ENCODE data around the gene F2.
"Not testable (repeated sequence)": the region's sequence is repeated elsewhere in the genome, so short reads cannot be mapped to it uniquely, and the experiment has no call there.

F2 gene

DNA sequence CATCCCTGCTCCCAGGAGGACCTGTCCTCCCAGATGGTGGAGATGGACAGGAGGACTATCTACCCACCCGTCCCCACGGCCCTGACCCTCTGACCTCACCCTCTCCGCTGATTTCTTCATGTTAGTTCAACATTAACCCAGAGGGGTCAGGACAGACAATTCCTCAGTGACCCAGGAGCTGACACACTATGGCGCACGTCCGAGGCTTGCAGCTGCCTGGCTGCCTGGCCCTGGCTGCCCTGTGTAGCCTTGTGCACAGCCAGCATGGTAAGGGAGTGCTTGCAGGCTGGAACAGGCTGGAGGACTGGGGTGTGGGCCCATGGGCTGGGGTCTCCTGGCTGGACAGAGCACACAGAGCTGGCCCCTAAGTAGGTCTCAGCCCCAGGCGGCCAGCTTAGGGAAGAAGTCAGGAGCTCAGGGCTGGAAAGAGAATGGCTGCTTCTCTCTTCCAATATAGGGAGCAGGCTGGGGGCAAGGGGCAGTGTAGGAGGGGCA, at the start of gene F2:
TSS of gene F2 (plus strand) at position 166 of the 495 bp plus-strand sequence. CDS start at position 189, 23 bp downstream.
- no peak for DNase-seq (ENCODE audit: low read depth in 1 of 2, low spot score in 1 of 2)

DNA sequence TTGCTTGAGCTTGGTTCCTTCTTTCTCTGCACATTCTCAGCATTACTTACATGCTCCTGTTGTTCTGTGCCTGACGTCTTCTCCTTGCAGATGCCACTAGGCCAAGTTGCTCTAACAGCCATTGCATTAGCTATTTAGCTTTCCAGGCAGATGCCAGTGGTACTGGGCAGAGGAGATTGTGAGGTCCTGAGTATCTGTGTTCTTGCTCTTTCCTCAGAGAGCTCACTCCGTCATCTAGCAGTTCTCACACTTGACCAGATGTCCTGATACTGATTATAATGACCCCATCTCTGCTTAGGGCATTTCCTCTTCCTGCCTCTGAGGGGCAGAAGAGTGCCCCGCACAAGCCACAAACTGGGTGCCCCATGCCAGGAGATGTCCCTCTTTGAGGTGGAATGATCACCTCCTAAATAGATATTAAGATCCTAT, 49.3 kb upstream of the F2 start:
- DNase-seq (ENCODE audit: low read depth in 1 of 2, low spot score in 1 of 2) = no peak

DNA sequence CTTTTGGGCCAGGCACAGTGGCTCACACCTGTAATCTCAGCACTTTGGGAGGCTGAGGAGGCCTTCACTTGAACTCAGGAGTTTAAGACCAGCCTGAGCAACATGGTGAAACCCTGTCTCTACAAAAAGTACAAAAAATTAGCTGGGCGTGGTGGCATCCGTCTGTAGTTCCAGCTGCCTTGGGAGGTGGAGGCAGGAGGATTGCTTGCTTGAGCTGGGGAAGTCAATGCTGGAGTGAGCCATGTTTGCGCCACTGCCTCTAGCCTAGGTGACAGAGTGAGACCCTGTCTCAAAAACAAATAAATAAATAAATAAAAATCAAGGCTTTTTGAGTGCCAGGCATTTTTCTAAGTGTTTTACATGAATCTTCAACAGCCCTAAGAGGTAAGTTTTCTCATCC, 48.5 kb upstream of the F2 start:
- DNase-seq (ENCODE audit: low read depth in 1 of 2, low spot score in 1 of 2) = not testable (repeated sequence)

DNA sequence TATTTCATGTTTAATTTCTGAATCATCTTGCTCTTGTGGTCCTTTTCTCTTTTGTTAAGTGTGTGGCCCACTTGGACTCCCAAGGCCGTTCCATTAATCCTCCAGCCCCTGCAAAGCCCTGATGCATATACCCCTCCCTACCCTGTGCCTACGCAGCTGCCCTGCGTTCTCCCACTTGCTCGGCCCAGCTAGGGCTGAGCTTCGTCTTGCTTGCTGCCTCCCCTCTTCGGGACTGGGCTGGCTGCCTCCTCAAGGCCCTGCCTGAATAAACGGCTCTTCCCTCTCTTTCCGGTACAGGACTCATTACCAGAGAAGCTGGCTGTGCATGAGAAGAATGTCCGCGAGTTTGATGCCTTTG, 47.1 kb upstream of the F2 start:
- DNase-seq (ENCODE audit: low read depth in 1 of 2, low spot score in 1 of 2) = no peak

DNA sequence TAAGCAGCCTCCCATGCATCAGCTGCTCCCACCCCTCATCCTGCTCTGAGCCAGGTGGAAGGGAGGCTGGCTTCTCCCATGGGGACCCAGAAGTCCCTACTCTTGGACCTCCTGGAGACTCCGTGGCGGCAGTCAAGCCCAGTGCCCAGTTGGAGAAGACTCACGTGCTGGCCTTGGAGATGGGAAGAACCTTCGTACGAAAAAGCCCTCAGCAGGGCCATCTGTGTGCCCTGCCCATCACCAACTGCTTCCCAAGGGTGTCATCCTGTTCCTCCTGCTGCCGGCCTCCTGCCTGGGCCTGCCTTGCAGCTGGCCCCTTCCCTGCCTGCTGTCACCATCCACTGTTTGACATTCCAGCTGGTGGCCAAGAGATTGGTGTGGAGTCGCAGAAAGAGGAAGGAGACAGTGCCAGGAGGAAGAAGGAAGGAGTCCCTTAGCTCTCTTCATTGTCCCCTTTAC, 46.6 kb upstream of the F2 start:
- DNase-seq (ENCODE audit: low read depth in 1 of 2, low spot score in 1 of 2) = no peak

DNA sequence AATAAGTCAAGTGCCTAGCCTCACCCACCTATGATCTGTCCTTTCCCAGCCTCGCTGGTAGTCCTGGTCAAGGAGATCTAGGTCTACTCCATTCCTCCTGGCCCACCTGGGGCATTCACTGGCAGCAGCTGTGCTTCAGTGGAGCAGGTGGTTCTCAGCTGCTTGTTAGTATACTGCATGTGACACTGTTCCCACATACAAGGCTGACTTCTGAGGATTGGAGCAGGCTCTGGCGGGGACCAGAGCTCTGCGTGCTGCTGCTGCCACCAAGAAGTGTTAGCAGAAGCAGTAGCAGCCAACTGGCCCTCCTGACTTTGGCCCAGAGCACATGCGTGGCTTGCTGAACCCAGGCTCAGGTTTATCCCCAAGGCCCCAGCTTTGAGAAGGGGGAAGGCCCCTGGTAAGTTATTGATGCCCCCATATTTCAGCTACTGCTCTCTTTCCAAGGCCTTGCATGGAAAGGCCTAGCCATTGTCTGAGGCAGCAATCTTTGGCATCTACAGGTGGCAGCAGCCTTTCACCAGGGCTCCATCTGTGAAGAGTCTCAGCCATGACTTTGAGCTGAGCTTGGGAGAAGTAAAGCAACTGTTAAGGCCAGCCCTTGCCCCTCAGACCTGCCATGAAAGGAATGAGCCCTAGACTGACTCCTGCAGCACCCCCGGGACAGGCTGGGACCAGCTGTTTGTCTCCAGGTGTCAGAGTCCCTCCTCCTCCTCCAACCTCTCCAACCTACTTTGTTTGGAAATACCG, 45.1 kb upstream of the F2 start:
- DNase-seq (ENCODE audit: low read depth in 1 of 2, low spot score in 1 of 2) = no peak

DNA sequence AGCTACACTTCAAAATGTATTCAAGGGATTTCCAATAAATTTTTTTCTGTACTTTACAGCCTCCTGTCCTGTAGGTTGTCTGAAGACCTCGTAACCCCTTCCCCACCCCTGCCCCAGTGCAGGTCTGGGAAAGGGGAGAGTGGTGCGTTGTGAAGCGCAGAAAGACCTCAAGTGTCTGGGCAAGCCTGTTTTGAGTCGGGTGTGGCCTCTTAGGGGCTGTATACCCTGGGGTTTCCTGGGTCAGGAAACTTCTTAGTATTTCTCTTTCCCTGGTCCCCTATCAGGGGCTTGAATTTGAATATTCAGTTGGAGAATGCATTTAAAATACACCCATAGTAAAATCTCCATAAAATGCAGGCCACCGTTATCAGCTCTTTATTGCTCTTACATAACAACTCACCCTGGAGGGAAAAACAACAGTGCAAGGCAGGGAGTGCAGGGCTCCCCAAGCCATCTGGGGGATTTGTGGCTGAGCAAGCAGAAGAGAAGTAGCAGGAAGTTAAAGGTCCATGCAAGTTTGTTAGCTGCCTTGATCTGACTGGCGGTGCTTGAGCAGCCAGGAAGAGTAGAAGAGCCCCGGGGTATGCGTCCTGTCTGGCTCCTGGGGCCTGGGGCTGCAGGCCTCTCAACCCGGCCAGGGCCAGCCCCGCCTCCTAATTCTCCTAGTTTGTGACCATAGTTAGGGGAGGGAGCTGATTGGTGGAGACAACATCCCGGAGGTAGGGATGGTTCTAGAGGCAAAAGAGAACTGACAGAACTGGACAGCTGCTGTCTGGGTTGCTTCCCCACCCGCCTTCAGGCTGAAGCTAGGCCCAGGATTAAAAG, 44.3 kb upstream of the F2 start:
- no peak for DNase-seq (ENCODE audit: low read depth in 1 of 2, low spot score in 1 of 2)

DNA sequence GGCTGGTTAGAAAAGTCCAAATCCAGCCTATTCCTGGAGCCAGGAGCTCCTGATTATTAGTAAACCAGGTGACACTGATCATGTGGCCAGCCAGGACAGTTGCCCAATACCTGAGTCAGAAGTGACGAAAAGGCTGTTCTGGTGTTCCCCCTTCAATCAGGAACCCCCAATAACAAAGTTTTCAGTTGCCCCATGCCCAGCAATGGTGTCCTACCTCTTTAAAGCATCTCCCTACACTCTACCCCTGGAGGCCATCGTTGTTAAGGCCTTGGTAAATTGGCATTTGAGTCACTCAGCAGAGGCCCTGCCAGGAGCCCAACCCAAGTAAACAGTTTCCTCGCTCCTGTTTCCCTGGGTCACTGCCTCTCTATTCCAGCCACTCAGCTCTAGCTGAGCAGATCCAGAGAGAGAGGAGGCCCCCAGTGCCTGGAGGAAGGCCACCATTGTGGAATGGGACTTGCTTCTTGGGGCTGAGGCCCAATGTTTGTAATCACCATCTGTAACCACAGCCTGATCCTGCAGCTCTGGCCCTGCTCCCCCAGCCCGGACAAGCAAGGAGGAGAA, 43.6 kb upstream of the F2 start:
- DNase-seq (ENCODE audit: low read depth in 1 of 2, low spot score in 1 of 2) = no peak

DNA sequence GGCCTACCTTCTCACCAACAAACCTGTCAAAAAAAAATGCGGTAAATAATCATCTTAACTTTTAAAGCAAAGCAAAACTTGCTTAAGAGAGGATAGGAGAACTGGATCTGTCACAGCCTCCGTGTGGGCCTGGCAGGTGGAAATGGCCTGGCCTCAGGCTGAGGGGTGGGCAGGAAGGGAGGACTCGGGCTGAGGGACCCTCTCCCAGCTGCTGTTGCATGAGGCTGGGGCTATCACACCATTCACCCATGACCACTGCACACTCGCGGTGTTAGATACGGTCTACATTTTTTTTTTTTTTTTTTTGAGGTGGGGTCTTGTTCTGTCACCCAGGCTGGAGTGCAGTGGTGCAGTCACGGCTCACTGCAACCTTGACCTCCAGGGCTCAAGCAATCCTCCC, 43.1 kb upstream of the F2 start:
- no peak for DNase-seq (ENCODE audit: low read depth in 1 of 2, low spot score in 1 of 2)

DNA sequence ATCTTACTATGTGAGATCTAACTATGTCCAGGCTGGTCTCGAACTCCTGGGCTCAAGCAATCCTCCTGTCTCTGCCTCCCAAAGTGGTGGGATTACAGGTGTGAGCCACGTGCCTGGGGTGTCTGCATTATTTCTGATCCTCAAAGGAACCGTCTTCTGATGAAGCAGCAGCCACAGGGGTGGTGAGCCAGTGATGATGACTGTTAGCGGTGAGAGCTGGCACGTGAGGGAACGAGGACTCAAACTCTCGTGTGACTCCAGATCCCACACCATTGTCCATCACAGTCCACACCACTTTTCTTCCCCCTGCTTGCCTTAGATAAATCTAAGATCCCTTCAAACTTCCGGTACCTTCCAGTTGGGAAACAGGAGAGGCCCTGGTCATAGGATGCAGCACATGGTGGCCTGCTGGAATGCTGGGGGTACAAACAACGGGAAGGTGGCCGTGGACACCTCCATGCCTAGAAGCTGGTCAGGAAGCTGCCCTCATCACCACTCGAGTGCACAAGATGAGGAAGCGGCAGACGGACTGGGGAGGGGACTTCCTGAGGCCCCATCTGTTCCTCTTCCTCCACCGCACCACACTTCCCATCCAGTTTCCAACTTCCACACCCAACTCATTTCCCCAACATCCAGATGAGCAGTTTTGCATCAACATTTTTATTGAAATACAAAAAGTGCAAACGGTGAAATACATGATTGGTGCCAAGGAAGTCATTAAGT, 42.4 kb upstream of the F2 start:
- DNase-seq (ENCODE audit: low read depth in 1 of 2, low spot score in 1 of 2) = no peak

DNA sequence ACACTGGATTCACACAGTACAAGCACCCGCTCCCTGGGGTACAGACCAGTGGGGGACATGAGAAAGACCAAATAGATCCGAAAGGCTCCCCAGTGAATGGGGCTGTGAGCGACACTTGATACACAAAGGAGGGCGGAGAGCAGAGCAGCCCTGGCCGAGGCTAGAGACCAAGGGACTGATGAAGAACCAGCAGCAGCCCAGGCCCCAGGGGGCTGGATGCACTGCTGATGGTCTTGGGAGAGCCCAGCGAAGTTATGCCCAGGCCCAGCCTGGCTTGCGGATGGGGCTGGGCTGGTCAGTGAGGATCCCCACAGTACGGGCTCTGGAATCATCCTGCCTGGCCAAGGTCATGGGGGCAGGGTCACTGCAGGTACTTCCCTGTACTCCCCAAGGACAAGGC, 41.8 kb upstream of the F2 start:
- DNase-seq (ENCODE audit: low read depth in 1 of 2, low spot score in 1 of 2) = no peak

DNA sequence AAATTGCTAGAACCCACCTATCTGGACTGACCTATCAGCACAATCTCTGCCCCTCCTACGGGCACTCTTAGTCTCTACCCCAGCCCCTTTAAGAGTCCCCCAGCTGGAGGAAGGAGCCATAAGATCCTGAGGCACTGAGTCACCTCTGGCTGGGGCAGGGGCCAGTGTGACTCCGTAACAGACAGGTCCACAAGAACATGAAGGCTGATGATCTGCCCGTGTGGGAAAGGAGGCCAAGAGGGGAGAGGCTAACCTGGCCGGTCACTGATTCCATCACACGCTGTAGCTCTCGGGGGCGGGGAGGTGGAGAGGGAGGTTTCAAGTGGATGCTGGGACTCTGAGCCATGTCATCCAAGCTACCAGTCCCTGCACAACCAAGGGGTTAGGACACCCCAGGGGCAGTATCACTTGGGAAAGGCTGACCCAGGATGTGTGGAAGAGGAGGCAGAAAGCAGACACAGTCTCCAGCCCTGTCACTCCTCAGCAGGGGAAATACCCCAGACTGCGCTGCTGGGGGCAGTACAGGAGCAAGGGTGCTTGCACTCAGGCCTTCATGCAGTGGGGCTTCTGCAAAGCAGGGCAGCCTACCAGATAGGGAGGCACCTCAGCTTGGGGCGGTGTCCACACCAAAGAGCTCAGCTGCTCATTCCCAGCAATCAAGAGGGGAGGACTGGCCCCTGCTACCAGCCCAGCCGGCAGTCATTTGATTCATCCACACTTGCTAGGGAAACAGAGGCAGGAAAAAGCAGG, 40.8 kb upstream of the F2 start:
- no peak for DNase-seq (ENCODE audit: low read depth in 1 of 2, low spot score in 1 of 2)

DNA sequence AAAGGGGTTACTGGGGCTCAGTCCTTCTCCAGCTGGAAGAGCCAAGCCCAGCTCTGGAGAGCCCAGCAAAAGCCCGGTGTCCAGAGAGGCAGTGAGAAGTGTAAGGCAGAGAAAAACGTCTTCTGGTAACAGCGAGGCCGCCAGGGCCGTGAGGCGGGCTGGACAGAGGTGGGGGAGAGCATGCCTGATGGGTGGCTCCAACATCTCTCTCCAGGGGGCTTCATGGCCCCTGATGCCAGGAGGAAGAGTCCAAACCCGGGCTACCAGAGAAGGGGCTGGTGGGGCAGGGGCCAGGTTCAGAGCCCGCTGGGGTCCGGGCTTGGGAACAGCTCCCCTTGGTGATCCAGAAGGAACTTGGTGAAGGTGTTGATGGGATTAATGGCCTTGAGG, 40.3 kb upstream of the F2 start:
- DNase-seq (ENCODE audit: low read depth in 1 of 2, low spot score in 1 of 2) = no peak

DNA sequence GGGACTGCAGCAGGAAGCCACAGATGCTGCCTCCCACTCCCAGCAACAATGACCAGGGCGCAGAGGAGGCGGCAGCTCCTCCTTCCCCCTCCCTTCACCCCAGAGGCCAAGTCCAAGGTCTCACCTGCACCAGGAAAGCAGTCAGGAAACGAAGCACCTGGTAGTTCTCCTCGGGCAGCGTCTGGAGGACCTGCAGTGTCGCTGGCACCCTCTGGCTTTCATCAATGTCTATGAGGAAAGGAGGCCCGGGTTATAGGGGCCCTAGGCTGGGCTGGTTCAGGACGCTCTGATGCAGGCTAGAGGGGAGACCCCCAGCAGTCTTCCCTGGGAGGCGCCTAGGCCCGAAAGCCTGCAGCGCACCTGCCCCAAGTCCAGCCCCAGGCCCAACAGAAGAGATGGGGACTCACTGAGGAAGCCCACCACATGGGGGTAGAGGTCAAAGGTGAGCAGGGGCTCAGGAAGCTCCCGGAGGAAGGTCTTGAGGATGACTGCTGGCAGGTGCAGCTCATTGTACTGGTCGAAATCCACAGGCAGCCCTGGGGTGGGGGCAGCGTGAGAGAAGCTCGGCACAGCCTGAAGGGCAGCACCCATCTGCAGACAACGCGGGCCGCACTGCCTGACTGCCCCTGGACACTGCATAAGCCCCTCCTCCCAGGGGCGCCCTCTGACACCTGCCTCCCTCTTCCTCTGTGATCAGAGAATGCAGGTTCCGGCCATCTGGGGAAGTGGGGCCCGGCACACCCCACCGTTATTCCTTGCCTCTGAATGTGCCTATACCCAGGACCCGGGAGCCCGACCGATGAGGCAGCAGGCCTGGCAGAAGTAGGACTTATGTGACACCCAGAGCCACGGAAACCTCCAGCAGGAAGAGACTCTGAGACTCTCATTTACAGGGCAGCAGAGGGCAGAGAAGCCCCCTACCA, 39.5 kb upstream of the F2 start:
- DNase-seq (ENCODE audit: low read depth in 1 of 2, low spot score in 1 of 2) = no peak

DNA sequence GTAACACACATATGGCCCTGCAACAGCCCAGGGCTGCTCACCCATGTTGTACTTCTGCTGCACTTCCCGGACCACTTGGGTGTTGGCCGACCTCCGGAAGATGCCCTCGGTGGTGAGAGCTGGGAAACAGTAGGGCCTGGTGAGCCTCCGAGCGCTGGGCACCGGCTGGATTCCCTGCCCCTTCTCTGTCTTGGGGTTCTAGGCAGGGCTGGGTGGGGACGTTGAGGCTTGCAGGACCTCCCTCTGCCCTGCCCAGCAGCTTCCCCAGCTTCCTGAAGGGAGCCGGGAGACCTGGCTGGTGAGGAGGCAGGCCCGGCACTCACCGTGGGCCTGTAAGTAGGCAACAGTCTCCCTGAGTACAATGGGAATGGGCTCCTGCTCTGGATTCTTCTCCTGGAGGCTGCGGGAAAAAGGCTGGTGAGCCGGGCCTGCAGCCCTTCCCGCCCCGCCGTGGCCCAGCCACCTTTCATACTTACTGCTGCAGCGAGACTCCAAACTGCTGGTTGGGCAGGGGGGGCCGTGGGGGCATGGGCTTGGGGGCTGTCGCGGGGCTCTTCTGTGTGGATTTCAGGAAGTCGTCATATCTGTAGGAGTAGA, 38.8 kb upstream of the F2 start:
- no peak for DNase-seq (ENCODE audit: low read depth in 1 of 2, low spot score in 1 of 2)

DNA sequence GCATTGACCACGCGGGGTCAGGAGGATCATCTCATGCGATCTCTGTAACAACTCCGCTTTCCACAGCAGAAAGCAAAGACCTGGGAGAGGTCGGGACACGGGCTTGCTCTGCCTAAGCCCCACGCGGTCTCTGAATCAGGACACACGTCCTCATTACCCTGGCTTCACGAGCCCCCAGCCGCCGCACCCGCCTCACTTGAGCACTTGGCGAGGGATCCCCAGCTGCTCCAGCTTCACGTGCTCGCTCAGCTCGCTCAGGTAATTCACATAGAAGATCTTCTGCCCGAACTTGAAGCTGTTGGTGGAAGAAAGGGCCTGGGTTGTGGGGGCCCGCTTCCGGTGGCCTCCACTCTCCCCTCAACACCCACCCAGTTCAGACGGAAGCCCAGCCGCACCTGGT, 38.2 kb upstream of the F2 start:
- DNase-seq (ENCODE audit: low read depth in 1 of 2, low spot score in 1 of 2) = no peak

DNA sequence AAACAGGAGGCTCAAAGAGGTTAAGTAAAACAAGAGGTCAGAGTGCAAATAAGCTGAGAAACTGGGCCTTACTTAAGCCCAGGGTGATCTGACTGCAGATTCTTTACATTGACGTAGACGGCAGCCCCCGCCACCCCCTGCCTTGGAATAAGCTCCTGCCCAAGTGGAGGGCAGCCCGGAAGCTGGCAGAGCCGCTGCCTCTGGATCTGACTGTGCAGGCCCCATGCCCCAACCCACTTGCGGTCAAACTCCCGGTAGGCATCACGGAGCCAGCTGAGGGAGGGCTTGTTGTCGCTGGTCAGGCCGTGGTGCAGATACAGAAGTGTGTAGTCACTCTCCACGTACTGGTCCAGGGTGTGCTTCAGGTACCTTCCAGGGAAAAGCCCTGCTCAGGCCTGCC, 37.2 kb upstream of the F2 start:
- DNase-seq (ENCODE audit: low read depth in 1 of 2, low spot score in 1 of 2) = no peak

DNA sequence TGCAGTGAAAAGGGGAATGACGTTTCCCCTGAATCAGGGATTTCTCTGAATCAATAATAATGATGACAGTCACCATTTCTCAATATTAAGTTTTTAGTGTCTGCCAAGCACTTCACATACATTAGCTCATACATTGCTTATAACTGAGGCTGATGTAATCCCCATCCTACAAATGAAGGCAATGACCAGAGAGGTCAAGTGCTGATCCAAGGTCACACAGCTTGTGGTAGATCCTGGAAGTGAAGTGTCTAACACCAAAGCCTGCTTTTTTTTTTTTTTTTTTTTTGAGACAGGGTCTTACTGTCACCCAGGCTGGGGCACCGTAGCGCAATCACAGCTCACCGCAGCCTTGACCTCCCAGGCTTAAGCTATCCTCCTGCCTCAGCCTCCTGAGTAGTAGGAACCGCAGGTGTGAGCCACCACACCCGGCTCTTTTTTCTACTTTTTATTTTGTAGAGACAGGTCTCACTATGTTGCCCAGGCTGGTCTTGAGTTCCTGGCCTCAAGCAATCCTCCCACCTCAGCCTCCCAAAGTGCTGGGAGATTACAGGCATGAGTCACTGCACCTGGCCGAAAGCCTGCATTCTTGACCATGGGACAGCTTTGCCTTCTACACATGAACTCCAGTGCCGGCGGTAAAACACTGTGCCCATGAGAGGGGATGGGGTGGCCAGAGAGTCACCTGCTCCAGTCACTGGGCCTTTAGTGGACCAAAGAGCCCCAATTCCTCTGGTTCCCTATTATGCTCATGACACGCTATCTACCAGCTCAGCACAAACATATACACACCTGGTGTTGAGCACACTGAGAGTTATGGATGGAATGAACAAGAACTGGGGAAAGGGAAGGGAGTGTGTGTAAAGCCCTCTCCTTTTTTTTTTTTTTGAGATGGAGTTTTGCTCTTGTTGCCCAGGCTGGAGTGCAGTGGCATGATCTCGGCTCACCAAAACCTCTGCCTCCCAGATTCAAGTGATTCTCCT, 36.0 kb upstream of the F2 start:
- DNase-seq (ENCODE audit: low read depth in 1 of 2, low spot score in 1 of 2) = no peak

Measured in activated T-helper 1 cell treated with anti-CD3 and anti-CD28 coated beads, Interleukin-2, amount 50 U/mL, for 16 hours (primary cell).